SK-N-MC (cell line): ENCODE measurements around the gene ZBTB20.

Experiments used
- EZH2 ChIP-seq: fragments of 200-600 bp; sonication (generic); IDR thresholded peaks from one replicate; pipeline ENCODE4 v1.6.1; 2017; ENCODE audit warnings: antibody characterized with exemption
- POLR2AphosphoS5 ChIP-seq: IDR thresholded peaks from 2 replicates; pipeline ENCODE4 v1.6.1; 2012; ENCODE audit warnings: mild to moderate bottlenecking, low read depth, low read length, borderline replicate concordance

DNA sequence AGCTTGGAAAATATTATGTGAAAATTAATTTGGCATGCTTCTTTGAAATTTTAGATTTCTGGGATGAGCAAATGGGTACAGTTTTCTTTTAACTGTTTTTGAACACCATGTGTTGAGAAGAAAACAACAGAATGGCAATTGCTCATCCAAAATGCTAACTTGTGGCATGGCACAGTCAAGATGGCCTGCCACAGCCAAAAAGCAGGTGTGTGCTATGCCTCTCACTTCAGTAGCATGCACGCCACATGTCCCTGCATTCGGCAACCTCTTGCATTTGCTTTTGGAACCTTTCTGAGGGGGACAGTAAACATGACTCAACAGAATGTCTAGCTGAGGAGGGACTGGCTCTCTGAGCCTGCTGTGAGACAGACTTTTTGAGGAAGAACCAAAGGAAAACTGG lies 714.8 kb downstream of the ZBTB20 start:
- no peak for TF ChIP-seq EZH2
- no peak for TF ChIP-seq POLR2AphosphoS5
